Stimulated activated CD4-positive, alpha-beta T cell treated with anti-CD3 and anti-CD28 coated beads, Interleukin-4, amount 100 ng/mL, for 24 hours (primary cell): Measurements from ENCODE around the gene SMIM9.

ENCODE experiments used
- DNase-seq: peaks from one replicate; pipeline ENCODE4 v3.0.0-alpha.2; 2020

SMIM9 gene

DNA sequence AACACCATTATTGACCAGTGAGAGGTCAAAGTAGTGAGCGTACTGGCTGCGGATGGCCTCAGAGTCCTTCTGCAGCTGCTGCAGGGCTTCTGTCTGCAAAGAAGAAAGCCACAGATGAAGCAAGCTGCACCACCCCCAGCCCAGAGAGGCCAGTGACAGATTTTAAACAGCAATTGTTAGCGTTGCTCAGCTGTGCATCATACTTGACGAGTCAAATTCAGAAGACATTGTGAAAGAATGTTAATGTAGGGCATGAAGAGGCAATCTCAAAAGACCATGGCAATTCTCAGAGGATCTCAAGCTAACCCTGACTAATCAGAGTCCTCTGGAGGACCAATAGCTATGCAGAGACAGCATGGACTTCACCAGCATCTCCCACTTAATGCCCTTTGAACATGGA lies 55.2 kb downstream of the SMIM9 start:
- no peak for DNase-seq

DNA sequence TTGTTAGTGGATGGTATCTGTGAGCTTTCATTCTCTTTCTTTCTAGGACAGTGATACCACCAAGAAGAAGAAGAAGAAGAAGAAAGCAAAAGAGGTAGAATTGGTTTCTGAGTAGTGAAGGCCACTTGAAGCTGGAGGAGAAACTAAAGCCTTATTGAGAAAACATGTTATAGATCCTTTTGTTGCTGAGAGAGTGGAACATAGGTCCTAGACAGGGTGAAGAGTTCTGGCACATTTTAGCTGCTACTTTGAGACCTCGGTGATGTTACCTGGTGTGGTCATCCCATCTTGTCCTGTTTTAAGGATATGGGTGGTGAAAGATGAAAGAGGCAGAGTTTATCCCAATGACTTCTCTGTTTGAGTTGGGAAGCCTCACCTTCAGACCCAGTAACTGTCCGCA lies 57.7 kb downstream of the SMIM9 start:
- DNase-seq: no peak

DNA sequence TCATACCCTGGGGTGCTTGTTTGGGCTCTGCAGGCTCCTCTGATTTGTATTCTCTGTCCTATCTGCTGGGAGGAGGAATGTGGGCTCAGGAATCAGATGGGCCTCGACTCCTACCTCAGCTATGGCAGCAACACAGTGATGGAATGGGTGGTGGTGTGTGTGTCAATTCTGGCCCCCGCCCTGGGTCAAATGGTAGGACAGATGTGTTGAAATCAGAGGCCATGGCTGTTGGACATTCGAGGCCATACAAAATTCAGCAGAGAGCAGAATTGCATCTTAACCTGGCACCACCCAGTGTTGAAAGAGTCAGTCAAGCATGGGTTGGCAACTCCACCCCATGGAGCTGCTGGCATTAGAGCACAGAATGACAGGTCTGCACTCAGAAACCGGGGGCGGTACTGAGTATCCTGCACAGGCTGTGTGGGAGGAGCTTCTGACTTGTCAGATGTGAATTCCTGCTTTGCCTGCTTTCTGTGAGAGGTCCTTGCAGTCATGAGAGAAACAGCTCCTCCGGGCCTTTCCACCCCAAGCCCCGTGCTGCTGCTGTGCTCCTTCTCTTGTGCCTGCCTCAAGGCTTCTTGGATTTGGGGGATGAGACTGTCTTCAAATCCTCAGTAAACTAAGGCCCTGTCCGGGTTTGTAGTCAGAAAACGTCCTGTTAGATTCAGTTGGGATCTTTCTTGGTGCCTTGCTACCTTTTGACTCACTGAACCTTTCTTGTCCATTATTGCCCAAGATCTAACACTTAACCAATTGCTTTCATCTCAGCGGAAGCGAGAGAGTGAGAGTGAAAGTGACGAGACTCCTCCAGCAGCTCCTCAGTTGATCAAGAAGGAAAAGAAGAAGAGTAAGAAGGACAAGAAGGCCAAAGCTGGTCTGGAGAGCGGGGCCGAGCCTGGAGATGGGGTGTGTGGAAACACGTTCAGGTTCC lies 58.8 kb downstream of the SMIM9 start:
- peak; percentile 49 for DNase-seq

DNA sequence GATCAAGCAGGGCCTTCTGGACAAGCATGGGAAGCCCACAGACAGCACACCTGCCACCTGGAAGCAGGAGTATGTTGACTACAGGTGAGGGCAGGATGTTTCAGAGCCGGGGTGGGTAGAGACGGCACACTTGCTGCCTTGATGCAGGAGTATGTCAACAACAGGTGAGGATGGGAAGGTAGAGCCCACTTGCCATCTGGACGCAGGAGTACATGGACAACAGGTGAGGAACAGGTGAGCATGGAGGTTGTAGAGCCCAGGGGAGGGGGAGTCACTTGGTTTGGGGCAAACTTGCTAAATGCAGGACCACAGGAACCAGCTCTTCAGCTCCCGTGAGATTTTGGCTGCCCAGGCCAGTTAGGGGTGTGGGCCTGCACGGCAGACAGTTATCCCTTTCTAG lies 59.8 kb downstream of the SMIM9 start:
- DNase-seq: no peak
